GM23338 (cell line): ENCODE data around the gene TPGS1. TPM values are rescaled to one million over a fixed set of nuclear protein-coding genes. Genes with fewer than 3 reads are reported as not detected.

Experiments
- ATAC-seq: fragments of 200-7000 bp; cut with Tn5 transposase; 3 replicates; pipeline ENCODE4 v1.9.1; 2020
- DNase-seq: peaks from one replicate; pipeline ENCODE4 v3.0.0-alpha.2; 2015; ENCODE audit warnings: low spot score
- H2AFZ ChIP-seq: fragments of 200-600 bp; sonication (generic); 2 replicates; pipeline ENCODE4 v1.8.0; 2016; ENCODE audit warnings: antibody characterized with exemption, mild to moderate bottlenecking, moderate library complexity
- H3F3A ChIP-seq: fragments of 200-600 bp; sonication (generic); replicated peaks from 2 replicates; pipeline ENCODE4 v1.8.0; 2017; ENCODE audit warnings: antibody characterized with exemption, mixed run types, low read depth
- H3K27ac ChIP-seq: fragments of 200-600 bp; sonication (generic); 2 replicates; pipeline ENCODE4 v1.6.1; 2016; ENCODE audit warnings: low read depth
- H3K27me3 ChIP-seq: fragments of 200-600 bp; sonication (generic); 2 replicates; pipeline ENCODE4 v1.8.0; 2016; ENCODE audit warnings: mild to moderate bottlenecking, mixed run types, moderate library complexity; ENCODE audit not compliant: insufficient read depth
- H3K36me3 ChIP-seq: fragments of 200-600 bp; sonication (generic); 2 replicates; pipeline ENCODE4 v1.8.0; 2016; ENCODE audit warnings: mild to moderate bottlenecking; ENCODE audit not compliant: insufficient read depth
- H3K4me1 ChIP-seq: fragments of 200-600 bp; sonication (generic); 2 replicates; pipeline ENCODE4 v1.8.0; 2016; ENCODE audit warnings: mild to moderate bottlenecking, moderate library complexity; ENCODE audit not compliant: insufficient read depth
- H3K4me2 ChIP-seq: fragments of 200-600 bp; sonication (generic); 2 replicates; pipeline ENCODE4 v1.7.1; 2017; ENCODE audit warnings: mixed run types
- H3K4me3 ChIP-seq: fragments of 200-600 bp; sonication (generic); 2 replicates; pipeline ENCODE4 v1.6.1; 2016; ENCODE audit warnings: mixed run types
- H3K79me2 ChIP-seq: fragments of 200-600 bp; sonication (generic); replicated peaks from 2 replicates; pipeline ENCODE4 v1.8.0; 2017; ENCODE audit warnings: mild to moderate bottlenecking; ENCODE audit not compliant: insufficient read depth
- H3K9me2 ChIP-seq: fragments of 200-600 bp; sonication (generic); 2 replicates; pipeline ENCODE4 v1.8.0; 2017; ENCODE audit not compliant: insufficient read depth
- H4K20me1 ChIP-seq: fragments of 200-600 bp; sonication (generic); replicated peaks from 2 replicates; pipeline ENCODE4 v1.8.0; 2017; ENCODE audit warnings: mild to moderate bottlenecking; ENCODE audit not compliant: insufficient read depth
- H3K27ac Mint-ChIP-seq: 2 replicates; pipeline ENCODE4 v1.8.0; 2020; ENCODE audit warnings: inconsistent platforms, mild to moderate bottlenecking, moderate library complexity, mixed read lengths
- H3K27me3 Mint-ChIP-seq: 3 replicates; pipeline ENCODE4 v1.8.0; 2022; ENCODE audit warnings: low read depth, mild to moderate bottlenecking, moderate library complexity, mixed read lengths, inconsistent platforms; ENCODE audit not compliant: insufficient read depth, poor library complexity
- H3K36me3 Mint-ChIP-seq: 3 replicates; pipeline ENCODE4 v1.8.0; 2021; ENCODE audit warnings: low read depth, mild to moderate bottlenecking, inconsistent platforms, moderate library complexity, mixed read lengths
- H3K4me1 Mint-ChIP-seq: 3 replicates; pipeline ENCODE4 v1.8.0; 2020; ENCODE audit warnings: mild to moderate bottlenecking, inconsistent platforms, mixed read lengths
- H3K4me3 Mint-ChIP-seq: 3 replicates; pipeline ENCODE4 v1.8.0; 2021; ENCODE audit warnings: moderate library complexity, mild to moderate bottlenecking, inconsistent platforms, mixed read lengths
- H3K9me3 Mint-ChIP-seq: 3 replicates; pipeline ENCODE4 v1.8.0; 2020; ENCODE audit warnings: moderate library complexity, mild to moderate bottlenecking, inconsistent platforms, mixed read lengths
- CREB1 ChIP-seq: fragments of 250-450 bp; sonication (Bioruptor Pico); IDR thresholded peaks from 2 replicates; pipeline ENCODE4 v1.5.0; 2020; ENCODE audit warnings: low read depth, mild to moderate bottlenecking, moderate library complexity
- JUNB ChIP-seq: IDR thresholded peaks from one replicate; pipeline ENCODE4 v1.6.1; 2016; ENCODE audit warnings: antibody characterized with exemption; ENCODE audit not compliant: unreplicated experiment
- NANOG ChIP-seq: IDR thresholded peaks from 2 replicates; pipeline ENCODE4 v1.6.1; 2016; ENCODE audit warnings: antibody characterized with exemption, borderline replicate concordance
- POLR2AphosphoS5 ChIP-seq: IDR thresholded peaks from 2 replicates; pipeline ENCODE4 v1.6.1; 2016; ENCODE audit warnings: antibody characterized with exemption, low read depth
- STAT1 ChIP-seq: IDR thresholded peaks from one replicate; pipeline ENCODE4 v1.6.1; 2016; ENCODE audit warnings: antibody characterized with exemption; ENCODE audit not compliant: unreplicated experiment
- ZNF331 ChIP-seq: fragments of 250-450 bp; sonication (Bioruptor Pico); IDR thresholded peaks from 2 replicates; pipeline ENCODE4 v1.5.0; 2020; ENCODE audit warnings: low read depth, mild to moderate bottlenecking, moderate library complexity
- polyA plus RNA-seq: library from polyadenylated mRNA; unstranded; fragments of >200 nt; fragmentation: Nextera tagmentation; extraction: Ambion mirVana; gene quantifications from 2 replicates; pipeline ENCODE4 v1.2.1, GENCODE V29; 2016
- total RNA-seq: library from RNA; depleted of rRNA; stranded (reverse); fragments of >200 nt; shearing (Covaris generic); gene quantifications from 2 replicates; pipeline ENCODE4 v1.2.3, GENCODE V29; 2014
- TF ChIP-seq, protein P1 (sequence below): IDR thresholded peaks from 2 replicates; pipeline ENCODE4 v1.6.1; 2016; ENCODE audit warnings: antibody characterized with exemption
- TF ChIP-seq, protein P2 (sequence below), 2 experiments: fragments of 200-600 bp in 1 of 2; sonication (generic) in 1 of 2; conservative IDR thresholded peaks; 2 replicates each; pipeline versions ENCODE4 v1.5.1 to v1.6.1; 2016 to 2017; ENCODE audit warnings: antibody characterized with exemption in 2 of 2, low read depth in 2 of 2, mild to moderate bottlenecking in 2 of 2, moderate library complexity in 1 of 2
- TF ChIP-seq, protein P3 (sequence below): fragments of 250-450 bp; sonication (Bioruptor Pico); IDR thresholded peaks from 2 replicates; pipeline ENCODE4 v1.5.0; 2020; ENCODE audit warnings: mild to moderate bottlenecking, moderate library complexity

The TPGS1 gene
- total and polyA plus RNA-seq, 2 experiments from 2014 or later: 11.9 to 38.4 TPM

DNA sequence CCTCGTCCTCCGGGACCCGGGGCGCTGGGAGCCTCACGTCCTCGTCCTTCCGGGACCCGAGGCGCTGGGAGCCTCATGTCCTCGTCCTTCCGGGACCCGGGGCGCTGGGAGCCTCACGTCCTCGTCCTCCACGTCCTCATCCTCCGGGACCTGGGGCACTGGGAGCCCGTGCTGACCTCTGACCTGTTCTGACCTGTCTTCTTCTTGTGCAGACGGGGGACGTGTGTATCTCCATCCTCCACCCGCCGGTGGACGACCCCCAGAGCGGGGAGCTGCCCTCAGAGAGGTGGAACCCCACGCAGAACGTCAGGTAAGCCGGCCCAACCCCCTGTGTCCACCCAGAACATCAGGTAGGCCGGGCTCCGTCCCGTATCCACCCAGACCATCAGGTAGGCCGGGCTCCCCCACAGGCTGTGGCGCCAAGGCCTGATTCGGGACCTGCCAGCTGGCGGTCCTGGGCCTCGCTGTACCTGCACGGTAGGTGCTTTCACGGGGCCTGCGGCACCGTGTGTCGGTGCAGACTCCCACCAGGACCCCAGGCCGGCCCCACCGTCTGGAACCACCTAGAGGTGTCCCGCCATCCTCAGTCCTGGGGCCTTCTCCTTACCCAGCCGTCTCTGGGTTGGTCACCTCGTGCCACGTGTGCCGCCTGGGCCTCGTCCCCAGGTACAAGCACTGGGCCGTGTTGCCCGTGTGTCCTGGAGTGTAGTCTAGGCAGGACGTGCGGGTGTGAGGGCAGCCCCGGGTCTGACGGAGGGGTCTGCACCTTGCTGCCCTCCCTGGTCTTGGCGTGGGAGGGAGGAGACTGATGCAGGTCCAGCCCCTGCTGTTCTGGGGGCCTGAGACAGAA is 29.0 kb downstream of the TPGS1 start (continued):
- TF ChIP-seq, protein P1, sequence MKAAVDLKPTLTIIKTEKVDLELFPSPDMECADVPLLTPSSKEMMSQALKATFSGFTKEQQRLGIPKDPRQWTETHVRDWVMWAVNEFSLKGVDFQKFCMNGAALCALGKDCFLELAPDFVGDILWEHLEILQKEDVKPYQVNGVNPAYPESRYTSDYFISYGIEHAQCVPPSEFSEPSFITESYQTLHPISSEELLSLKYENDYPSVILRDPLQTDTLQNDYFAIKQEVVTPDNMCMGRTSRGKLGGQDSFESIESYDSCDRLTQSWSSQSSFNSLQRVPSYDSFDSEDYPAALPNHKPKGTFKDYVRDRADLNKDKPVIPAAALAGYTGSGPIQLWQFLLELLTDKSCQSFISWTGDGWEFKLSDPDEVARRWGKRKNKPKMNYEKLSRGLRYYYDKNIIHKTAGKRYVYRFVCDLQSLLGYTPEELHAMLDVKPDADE: no peak
- TF ChIP-seq, protein P2, sequence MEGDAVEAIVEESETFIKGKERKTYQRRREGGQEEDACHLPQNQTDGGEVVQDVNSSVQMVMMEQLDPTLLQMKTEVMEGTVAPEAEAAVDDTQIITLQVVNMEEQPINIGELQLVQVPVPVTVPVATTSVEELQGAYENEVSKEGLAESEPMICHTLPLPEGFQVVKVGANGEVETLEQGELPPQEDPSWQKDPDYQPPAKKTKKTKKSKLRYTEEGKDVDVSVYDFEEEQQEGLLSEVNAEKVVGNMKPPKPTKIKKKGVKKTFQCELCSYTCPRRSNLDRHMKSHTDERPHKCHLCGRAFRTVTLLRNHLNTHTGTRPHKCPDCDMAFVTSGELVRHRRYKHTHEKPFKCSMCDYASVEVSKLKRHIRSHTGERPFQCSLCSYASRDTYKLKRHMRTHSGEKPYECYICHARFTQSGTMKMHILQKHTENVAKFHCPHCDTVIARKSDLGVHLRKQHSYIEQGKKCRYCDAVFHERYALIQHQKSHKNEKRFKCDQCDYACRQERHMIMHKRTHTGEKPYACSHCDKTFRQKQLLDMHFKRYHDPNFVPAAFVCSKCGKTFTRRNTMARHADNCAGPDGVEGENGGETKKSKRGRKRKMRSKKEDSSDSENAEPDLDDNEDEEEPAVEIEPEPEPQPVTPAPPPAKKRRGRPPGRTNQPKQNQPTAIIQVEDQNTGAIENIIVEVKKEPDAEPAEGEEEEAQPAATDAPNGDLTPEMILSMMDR (conservative IDR thresholded peaks at IDR 0.05; ENCODE audit: low read depth in 2 of 2): no peak

DNA sequence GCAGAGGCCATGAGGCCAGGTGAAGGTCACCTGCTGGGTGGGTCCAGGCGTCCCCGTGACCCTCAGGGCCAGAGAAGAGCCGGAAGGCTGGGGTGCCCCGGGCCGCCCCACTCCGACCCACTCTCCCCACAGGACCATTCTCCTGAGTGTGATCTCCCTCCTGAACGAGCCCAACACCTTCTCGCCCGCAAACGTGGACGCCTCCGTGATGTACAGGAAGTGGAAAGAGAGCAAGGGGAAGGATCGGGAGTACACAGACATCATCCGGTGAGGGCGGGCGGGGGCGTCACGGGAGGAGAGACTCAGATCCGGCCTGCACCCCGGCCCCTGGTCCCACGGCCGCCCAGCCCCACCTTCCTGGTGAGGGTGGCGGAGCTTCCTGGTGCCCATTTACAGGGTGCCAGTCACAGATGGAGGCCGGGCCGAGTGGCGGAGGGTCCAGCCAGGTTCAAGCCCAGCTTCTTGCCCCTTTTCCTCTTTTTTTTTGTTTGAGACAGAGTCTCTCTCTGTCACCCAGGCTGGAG is 29.6 kb downstream of the TPGS1 start:
- Histone ChIP-seq H3K4me2 (no peak overlapping the region), H4K20me1 (peaks cover 17% of the 10 kb centered on the region), H3K79me2 (peaks cover 25% of the 10 kb centered on the region), H3K27me3 (no peaks in the 10 kb centered on the region), H3K36me3 (no peaks in the 10 kb centered on the region; the same call in 1 of the 2 replicates), H3K4me3 (no peak overlapping the region), H3F3A (0 out of 2 replicates have a peak, but pooled peaks cover 8% of the 10 kb centered on the region), H3K27ac (no peak overlapping the region), H2AFZ (no peak overlapping the region), H3K9me2 (no peaks in the 10 kb centered on the region), H3K4me1 (no peaks in the 10 kb centered on the region; the same call in 1 of the 2 replicates)
- Mint-ChIP-seq H3K4me3 (no peak overlapping the region), H3K36me3 (peaks cover 21% of the 10 kb centered on the region), H3K4me1 (peaks cover 3% of the 10 kb centered on the region), H3K9me3 (peaks cover 2% of the 10 kb centered on the region; the same call in 1 of the 3 replicates), H3K27me3 (peaks cover 8% of the 10 kb centered on the region), H3K27ac (no peak overlapping the region)
- DNase-seq: no peak
- ATAC-seq: no peak
- TF ChIP-seq, protein P3, sequence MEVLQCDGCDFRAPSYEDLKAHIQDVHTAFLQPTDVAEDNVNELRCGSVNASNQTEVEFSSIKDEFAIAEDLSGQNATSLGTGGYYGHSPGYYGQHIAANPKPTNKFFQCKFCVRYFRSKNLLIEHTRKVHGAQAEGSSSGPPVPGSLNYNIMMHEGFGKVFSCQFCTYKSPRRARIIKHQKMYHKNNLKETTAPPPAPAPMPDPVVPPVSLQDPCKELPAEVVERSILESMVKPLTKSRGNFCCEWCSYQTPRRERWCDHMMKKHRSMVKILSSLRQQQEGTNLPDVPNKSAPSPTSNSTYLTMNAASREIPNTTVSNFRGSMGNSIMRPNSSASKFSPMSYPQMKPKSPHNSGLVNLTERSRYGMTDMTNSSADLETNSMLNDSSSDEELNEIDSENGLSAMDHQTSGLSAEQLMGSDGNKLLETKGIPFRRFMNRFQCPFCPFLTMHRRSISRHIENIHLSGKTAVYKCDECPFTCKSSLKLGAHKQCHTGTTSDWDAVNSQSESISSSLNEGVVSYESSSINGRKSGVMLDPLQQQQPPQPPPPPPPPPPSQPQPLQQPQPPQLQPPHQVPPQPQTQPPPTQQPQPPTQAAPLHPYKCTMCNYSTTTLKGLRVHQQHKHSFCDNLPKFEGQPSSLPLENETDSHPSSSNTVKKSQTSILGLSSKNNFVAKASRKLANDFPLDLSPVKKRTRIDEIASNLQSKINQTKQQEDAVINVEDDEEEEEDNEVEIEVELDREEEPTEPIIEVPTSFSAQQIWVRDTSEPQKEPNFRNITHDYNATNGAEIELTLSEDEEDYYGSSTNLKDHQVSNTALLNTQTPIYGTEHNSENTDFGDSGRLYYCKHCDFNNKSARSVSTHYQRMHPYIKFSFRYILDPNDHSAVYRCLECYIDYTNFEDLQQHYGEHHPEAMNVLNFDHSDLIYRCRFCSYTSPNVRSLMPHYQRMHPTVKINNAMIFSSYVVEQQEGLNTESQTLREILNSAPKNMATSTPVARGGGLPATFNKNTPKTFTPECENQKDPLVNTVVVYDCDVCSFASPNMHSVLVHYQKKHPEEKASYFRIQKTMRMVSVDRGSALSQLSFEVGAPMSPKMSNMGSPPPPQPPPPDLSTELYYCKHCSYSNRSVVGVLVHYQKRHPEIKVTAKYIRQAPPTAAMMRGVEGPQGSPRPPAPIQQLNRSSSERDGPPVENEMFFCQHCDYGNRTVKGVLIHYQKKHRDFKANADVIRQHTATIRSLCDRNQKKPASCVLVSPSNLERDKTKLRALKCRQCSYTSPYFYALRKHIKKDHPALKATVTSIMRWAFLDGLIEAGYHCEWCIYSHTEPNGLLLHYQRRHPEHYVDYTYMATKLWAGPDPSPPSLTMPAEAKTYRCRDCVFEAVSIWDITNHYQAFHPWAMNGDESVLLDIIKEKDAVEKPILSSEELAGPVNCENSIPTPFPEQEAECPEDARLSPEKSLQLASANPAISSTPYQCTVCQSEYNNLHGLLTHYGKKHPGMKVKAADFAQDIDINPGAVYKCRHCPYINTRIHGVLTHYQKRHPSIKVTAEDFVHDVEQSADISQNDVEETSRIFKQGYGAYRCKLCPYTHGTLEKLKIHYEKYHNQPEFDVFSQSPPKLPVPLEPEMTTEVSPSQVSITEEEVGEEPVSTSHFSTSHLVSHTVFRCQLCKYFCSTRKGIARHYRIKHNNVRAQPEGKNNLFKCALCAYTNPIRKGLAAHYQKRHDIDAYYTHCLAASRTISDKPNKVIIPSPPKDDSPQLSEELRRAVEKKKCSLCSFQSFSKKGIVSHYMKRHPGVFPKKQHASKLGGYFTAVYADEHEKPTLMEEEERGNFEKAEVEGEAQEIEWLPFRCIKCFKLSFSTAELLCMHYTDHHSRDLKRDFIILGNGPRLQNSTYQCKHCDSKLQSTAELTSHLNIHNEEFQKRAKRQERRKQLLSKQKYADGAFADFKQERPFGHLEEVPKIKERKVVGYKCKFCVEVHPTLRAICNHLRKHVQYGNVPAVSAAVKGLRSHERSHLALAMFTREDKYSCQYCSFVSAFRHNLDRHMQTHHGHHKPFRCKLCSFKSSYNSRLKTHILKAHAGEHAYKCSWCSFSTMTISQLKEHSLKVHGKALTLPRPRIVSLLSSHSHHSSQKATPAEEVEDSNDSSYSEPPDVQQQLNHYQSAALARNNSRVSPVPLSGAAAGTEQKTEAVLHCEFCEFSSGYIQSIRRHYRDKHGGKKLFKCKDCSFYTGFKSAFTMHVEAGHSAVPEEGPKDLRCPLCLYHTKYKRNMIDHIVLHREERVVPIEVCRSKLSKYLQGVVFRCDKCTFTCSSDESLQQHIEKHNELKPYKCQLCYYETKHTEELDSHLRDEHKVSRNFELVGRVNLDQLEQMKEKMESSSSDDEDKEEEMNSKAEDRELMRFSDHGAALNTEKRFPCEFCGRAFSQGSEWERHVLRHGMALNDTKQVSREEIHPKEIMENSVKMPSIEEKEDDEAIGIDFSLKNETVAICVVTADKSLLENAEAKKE (CRISPR knock-in tag): no peak
- TF ChIP-seq ZNF331 (no peak), POLR2AphosphoS5 (no peak), STAT1 (no peak), JUNB (no peak), NANOG (no peak), CREB1 (CRISPR knock-in tag) (no peak)
- TF ChIP-seq, protein P1: no peak
